ENCODE measurements around the gene HIF1AN.
"Not testable (repeated sequence)": the region's sequence is repeated elsewhere in the genome, so short reads cannot be mapped to it uniquely, and the experiment has no call there.

HIF1AN gene

DNA sequence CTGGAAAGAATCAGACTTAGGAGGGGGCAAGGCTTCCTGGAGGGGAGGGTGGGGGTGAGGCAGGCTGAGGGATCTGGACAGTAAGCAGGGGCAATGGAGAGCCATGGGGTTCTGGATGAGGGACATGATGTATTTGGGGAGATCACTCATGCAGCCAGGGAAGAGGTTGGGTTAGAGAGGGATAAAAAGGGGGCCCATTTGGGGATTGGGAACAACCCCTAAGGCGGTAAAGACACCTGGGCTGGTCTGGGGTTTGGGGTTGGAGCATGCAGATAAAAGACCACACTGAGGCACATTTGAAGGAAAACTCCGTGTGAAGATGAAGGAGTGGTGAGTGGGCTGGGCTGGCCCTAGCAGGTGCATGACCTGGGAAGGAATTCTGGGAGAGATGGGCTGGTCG is 30.8 kb downstream of the HIF1AN start:
- TF ChIP-seq POLR2A (IDR thresholded peaks at IDR 0.05; ENCODE audit: low read depth, low read length): no peak
- DNase-seq (ENCODE audit: insufficient read length, low spot score): no peak
- FAIRE-seq: no peak

DNA sequence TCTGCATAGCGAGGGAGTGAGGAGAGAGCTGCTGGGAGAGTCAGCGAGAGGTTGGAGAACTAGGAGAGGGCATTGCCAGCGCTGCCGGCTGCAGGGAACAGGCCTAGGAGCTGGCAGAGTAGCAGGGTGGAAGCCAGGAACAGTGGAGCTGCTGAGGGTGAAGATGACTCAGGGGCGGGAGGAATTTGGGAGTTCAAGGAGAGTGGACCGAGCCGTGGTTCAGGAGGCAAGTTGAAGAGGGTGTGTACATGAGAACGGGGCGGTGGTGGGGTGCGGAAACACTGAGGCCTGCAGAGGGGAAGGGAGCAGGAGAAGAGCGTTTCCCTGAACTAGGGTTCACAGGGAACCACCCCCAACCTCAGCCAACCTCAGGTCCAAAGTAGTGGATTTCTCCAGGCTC is 31.5 kb downstream of the HIF1AN start:
- DNase-seq (ENCODE audit: insufficient read length, low spot score) (no peak), FAIRE-seq (no peak)
- no peak for TF ChIP-seq POLR2A (IDR thresholded peaks at IDR 0.05; ENCODE audit: low read depth, low read length)

DNA sequence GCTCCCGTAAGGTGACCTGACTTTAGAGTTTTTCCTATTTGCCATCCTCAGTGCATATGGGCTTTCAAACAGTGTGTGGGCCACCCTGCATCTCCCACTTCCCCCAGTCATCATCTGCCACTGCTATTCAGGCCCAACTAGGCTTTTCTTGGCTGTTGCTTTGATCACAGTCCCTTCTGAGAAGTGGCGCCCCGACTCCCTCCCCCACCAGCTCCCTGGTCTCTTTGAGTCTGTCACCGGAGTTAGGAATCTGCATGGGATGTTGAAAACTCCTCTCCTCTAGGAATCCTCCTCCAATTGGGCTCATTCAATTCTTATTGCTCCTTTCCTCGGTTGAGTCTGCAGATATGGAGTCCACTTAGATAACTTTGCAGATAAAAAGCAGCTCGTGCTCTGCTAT is 32.1 kb downstream of the HIF1AN start:
- TF ChIP-seq POLR2A (IDR thresholded peaks at IDR 0.05; ENCODE audit: low read depth, low read length): no peak
- DNase-seq (ENCODE audit: insufficient read length, low spot score) (no peak), FAIRE-seq (no peak)

DNA sequence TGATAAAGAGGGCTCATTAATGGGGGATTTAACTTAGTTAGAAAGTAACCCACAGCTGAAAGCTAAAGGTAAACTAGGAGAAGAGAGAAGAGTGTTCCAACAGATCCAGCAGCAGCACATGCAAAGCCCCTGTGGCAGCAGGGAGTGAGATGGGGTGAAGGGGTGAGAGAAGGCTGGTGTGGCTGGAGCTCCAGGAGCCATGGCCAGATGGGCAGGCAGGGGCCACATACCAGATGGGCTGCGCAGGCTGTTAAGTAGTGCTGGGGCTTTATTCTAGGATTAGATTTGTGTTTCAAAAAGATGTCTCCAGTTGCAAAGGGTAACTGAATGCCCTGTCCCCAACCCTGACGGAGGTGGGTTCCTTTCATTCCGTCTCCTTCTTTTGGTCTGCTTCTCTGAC is 33.2 kb downstream of the HIF1AN start:
- FAIRE-seq (no peak), DNase-seq (ENCODE audit: insufficient read length, low spot score) (no peak)
- TF ChIP-seq POLR2A (IDR thresholded peaks at IDR 0.05; ENCODE audit: low read depth, low read length): no peak

DNA sequence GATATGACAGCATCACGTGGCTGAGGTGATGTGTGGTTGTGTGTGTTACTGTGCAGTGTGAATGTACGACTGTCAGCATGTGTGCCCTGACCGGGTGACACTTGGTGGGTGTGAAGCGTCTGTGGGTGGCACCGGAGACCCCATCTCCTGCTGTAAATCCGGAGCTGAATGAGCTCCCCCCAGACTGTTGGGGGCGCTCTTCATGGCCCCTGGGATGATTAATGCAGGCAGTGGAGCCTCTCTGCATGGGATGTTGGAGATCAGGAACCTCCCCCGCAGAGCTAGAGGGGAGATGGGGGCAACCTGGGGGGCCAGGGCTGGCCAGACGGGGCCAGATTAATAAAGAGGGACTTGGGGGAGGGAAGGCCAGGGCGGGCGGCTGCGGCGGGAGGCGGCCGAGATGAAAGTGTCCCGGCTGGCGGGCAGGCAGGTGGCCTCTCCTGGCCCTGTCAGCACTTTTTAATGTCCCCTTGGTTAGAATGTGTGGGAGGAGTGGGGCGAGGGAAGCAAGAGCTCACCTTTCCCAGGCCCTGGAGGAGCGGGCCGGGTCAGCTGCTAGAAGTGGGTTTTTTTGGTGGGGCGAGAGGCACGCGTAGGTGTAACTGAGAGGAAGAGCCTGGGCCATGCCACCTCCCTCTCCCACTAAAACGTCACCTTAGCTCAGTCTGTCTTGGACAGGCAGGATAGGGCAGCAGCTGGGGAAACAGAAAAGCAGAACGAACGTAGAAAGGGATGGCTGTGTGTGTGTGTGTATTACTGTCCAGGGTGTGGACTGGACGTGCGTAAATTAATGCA is 34.1 kb downstream of the HIF1AN start:
- FAIRE-seq (no peak), DNase-seq (ENCODE audit: insufficient read length, low spot score) (no peak)
- TF ChIP-seq POLR2A (IDR thresholded peaks at IDR 0.05; ENCODE audit: low read depth, low read length): no peak

DNA sequence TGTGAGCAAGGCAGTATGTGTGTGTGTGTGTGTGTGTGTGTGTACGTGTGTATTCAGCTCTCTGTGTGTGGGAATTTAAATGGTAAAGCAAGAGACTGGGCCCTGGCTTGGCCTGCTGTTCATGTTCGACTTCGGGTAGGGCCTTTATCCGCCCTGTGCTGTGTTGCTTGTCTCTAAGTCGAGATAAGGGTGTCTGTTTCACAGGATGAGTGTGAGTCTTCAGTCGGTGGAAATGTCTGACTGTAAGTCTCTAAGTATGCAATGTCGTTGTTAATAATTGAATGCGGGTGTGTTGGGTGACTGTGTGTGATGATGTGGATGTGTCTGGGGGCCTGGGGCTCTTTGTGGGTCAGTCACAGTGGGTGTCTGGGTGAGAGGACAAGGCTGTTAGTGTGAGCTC is 34.8 kb downstream of the HIF1AN start:
- FAIRE-seq: no peak
- no peak for TF ChIP-seq POLR2A (IDR thresholded peaks at IDR 0.05; ENCODE audit: low read depth, low read length)

DNA sequence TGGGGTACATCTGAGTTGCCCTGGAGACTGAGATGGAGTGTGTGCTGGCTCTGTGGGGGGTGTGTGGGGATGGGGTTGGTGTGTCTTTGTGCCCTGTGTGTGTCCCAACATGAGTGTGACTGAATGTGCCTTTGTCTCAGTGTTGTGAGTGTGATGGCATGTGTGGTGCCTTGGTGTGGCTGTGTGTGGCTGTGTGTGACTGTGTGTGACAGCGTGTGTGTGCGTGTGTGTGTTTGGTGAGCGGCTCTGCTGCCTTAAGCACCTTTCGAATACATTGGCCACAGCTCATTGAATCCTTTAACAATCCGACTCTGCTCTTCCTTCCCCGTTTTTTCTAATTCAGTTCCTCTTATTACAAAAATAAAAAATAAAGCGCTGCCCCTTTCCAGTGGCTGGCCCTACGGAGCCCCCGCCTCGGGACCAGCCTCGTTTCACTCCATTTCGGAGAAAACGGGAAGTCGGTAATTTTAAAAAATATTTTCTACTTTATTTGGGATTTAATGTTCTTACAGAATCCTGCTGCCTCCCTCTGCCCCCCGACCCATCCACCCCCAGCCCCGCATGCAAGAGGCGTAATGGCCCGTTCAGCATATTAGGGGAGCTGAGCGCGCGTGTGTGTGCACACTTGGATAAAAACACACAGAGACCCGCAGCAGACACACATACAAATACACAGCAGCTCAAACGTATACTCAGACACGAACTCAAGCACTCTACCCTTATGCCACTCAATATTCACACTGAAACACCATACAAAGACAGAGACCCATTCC is 35.5 kb downstream of the HIF1AN start:
- DNase-seq (ENCODE audit: insufficient read length, low spot score) (no peak), FAIRE-seq (no peak)
- TF ChIP-seq POLR2A (IDR thresholded peaks at IDR 0.05; ENCODE audit: low read depth, low read length): no peak

More for the DNA sequence above, 34.8 kb downstream of the HIF1AN start:
- DNase-seq (ENCODE audit: insufficient read length, low spot score): no peak

DNA sequence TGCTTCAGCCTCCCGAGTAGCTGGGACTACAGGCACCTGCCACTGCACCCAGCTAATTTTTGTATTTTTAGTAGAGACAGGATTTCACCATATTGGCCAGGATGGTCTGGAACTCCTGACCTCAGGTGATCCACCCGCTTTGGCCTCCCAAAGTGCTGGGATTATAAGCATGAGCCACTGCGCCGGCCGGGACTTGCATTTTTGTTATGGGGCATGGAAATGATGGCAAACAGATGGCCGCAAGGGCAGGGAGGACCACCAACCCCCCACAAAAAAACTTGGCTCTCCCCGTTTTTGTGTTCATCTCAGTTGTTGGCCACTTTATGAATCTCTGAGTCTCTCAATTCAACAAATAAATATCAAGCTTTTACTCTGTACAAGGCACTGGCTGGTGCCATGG is 39.4 kb downstream of the HIF1AN start:
- not testable (repeated sequence) for DNase-seq (ENCODE audit: insufficient read length, low spot score)

DNA sequence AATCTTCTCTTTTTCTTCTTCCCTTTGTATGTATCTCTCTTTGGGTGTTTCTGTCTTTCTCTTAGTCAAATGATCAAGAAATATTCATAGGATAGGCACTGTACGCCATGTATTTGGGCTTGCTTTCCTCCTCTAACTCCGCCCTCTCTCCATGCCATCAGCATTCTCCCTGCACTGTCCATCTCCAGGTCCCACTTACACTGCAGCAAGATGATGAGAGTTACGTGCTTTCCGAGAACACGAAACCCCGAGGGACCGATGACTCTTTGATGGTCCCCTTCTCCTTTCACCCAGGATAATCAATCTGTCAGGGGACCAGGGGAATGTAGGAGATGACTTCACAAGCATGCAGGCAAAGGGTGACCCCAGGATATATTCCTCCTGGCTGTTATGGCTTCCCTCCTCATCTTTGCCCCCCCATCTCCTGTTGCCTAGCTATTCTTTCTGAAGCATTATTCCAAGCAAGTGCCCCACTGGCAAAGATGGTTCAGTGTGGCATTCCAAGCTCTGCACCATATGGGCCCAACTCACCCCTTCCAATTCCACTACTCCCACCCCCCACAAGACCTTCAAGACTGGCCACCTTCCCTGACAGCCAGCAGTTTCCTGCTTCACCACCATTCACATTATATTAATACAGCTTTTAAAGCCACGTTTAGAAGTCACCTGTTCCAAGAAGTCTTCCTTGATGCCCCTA is 40.0 kb downstream of the HIF1AN start:
- FAIRE-seq: no peak
- TF ChIP-seq POLR2A (IDR thresholded peaks at IDR 0.05; ENCODE audit: low read depth, low read length): no peak
- no peak for DNase-seq (ENCODE audit: insufficient read length, low spot score)

More for the DNA sequence above, 39.4 kb downstream of the HIF1AN start:
- FAIRE-seq: not testable (repeated sequence)

DNA sequence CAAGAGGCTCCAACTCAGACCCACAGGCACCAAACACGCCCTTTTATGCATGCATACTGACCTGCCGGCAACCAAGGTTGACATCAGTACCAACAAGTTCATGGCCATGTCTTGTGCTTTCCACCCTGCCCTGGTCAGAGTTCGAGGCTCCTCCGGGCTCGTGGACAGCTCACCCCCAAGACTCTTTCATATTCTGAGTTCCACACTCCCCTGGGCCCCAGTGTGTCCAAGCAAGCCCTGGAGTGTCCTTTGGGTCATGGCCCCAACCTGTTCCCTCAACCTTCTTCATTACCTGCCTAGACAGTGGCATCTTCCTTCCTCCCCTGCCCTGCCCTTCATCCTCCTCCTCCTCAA is 40.5 kb downstream of the HIF1AN start:
- TF ChIP-seq POLR2A (IDR thresholded peaks at IDR 0.05; ENCODE audit: low read depth, low read length): no peak
- no peak for DNase-seq (ENCODE audit: insufficient read length, low spot score)
- FAIRE-seq: no peak

DNA sequence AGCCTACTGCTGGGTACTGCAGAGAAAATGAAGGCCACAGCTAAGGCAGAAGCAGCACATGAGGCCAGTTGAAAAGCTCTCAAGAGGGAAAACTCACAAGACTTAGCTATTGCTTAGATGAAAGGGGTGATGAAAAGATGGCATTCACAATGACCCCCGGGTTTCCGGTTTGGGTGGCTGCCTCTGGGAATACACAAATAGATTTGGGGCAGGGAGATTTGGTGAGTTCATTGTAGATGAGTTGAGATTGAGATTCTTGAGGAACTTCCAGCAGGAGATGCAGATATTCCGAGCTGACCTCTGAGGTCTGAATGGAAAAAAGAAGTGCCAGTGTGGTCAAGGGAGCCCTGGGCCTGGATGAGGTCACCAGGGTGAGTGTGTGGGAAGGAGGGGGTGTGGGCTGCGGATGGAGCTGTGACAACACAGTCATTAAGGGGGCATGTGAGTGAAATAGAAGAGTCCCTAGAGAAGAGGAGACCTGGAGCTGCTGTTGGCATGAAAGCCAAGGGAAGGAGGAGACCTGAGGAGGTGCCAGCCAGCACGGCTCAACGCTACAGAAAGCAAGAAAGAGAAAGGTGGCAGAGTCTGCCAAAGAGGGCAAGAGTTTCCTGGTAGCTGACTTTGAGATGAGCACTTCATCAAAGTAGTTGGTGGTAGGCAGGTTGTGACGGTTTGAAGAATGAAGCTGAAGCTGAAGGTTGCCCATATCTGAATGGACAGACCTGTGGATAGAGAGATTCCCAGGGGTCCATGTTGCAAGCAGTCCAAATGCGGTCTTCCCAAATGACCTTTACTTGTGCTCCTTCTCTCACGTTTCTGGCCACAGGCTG is 43.7 kb downstream of the HIF1AN start:
- TF ChIP-seq POLR2A (IDR thresholded peaks at IDR 0.05; ENCODE audit: low read depth, low read length): no peak
- DNase-seq (ENCODE audit: insufficient read length, low spot score): no peak
- no peak for FAIRE-seq

DNA sequence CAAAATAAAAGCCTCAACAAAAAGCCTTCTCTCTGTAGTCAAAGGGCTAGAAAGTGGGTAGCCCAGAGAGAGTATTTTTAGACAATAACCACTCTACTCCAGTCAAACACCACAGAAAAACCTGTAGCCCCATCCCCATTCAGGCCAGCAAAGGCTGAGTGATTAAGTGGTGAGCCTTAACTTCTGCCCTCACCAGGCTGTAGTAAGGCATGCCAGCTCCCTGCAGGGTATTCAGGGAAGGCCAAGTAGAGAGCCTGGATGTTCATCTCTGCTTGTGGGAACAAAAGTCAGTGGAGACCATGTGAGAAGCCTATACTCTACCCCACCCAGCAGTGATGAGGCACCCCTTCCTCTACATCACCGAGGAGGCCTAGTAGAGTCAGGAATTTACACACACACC is 51.2 kb downstream of the HIF1AN start:
- FAIRE-seq (no peak), DNase-seq (ENCODE audit: insufficient read length, low spot score) (no peak)

DNA sequence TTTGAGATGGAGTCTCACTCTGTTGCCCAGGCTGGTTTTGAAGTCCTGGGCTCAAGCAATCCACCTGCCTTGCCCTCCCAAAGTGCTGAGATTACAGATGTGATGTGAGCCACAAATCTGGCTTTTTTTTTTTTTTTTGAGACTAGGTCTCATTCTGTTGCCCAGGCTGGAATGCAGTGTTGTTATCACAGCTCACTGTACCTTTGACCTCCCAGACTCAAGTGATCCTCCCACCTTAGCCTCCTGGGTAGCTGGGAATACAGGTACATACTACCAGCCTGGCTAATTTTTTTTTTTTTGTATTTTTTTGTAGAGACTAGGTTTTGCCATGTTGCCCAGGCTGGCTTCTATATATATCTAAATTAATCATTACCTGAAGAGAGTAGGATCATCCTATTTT is 62.4 kb downstream of the HIF1AN start:
- no peak for FAIRE-seq
- no peak for DNase-seq (ENCODE audit: insufficient read length, low spot score)
- no peak for TF ChIP-seq POLR2A (IDR thresholded peaks at IDR 0.05; ENCODE audit: low read depth, low read length)

More for the DNA sequence above, 51.2 kb downstream of the HIF1AN start:
- TF ChIP-seq POLR2A (IDR thresholded peaks at IDR 0.05; ENCODE audit: low read depth, low read length): no peak

DNA sequence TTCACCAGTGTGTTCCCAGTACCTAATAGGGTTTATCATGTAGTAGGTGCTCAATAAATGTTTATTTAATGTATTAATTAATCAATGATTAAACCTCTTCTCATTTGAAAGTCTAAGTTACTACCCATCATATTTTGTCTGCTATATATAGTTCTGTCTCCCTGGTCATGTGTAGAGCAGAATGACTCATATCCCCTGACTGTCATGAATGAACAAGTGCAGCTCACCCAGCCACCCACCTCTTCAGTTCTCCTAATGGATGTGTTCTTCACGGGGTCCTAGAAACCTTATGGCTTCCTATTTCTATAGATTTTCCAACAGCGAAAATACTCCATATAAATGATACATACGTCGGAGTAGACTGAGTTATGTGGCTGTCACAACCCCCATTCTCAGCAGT is 64.5 kb downstream of the HIF1AN start:
- FAIRE-seq (peak; percentile 15), DNase-seq (ENCODE audit: insufficient read length, low spot score) (peak; percentile 41)
- TF ChIP-seq POLR2A (IDR thresholded peaks at IDR 0.05; ENCODE audit: low read depth, low read length): no peak
